CD4-positive, alpha-beta T cell treated with Interleukin-12 subunit alpha and Interleukin-12 subunit beta, for 1 hour (primary cell): ENCODE measurements around the gene PLCG2.

Source experiments
- DNase-seq: peaks from one replicate; pipeline ENCODE4 v3.0.0-alpha.2; 2020

The PLCG2 gene

DNA sequence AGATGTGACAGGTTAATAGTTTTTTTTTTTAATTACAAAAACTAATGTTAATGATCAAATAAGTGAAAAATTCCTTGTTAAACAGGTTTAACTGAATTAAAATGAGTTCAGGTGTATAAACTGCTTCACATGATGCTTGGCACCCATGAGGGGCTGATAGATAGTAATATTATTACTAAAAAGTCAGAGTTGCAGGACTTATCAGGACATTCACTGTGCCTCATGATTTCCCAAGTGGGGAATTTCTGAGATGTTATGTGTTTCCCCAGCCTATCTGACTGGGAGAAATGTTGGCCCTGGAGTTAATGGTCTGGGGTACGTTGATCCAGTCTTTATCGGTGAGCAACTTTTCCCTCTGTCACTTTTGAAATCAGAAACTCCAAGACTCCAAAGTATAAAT, 102.1 kb downstream of the PLCG2 start:
- no peak for DNase-seq

DNA sequence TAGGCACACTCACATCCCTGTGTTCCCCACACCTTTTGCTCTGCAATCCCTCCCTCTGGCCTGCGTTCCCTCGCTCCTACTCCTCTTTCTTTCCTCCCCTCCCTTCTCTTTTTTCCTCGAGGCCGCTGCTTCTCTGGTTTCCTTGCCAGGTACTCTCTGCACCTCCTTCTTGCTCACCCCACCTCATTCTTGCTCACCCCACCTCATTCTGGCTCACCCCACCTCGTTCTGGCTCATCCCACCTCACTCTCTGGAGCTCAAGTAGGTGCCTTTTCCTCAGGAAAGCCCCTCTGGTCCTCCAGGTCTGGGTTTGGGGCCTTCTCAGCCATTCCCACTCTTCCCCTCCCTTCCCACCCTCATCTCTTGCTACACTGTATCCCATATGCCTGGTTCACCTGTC, 103.5 kb downstream of the PLCG2 start:
- DNase-seq: no peak

DNA sequence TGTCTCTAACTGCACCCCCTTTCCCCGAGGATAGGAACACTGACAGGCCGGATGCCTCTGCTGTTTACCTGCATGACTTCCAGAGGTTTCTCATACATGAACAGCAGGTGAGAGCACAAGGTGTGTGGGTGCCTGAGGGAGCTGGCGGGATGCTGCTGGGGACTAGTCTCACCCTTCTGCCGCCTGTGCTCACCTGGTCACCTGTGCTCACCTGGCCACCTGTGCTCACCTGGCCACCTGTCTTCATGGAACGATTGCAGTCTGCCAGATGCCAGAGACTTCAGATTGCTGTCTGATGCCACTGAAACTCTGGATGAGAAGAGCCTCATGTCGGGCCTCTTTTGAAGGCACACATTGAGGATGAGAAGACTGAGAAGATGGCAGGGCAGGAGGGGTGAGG, 104.1 kb downstream of the PLCG2 start:
- DNase-seq: no peak

DNA sequence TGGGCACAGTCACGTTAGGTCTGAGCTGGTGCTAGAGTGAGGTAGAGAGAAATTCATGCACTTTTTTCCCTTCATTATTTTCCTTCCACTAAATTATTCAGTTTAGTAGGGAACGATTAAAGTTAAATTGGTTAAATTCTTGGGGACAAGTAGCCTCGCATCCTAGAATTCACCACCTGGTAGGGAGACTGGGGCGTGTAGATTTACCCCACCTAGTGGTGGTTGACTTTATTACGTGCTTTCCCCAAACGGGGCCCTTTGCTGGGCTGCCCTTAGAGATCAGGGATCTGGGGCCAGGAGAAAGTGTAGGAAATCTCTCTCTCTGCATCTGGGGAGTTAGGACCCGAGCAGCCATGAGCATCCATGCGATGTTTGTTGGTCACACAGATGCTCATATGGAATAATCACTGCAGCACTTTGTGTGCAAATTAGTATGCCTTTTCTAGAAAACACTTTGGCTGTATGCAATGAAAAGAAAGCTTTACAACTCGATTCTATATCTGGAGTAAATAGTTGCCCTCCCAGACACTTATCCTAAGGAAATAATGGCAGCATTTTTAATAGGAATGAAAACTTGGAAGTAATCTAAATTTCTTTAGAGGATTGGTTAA, 107.0 kb downstream of the PLCG2 start:
- DNase-seq: peak; percentile 19

DNA sequence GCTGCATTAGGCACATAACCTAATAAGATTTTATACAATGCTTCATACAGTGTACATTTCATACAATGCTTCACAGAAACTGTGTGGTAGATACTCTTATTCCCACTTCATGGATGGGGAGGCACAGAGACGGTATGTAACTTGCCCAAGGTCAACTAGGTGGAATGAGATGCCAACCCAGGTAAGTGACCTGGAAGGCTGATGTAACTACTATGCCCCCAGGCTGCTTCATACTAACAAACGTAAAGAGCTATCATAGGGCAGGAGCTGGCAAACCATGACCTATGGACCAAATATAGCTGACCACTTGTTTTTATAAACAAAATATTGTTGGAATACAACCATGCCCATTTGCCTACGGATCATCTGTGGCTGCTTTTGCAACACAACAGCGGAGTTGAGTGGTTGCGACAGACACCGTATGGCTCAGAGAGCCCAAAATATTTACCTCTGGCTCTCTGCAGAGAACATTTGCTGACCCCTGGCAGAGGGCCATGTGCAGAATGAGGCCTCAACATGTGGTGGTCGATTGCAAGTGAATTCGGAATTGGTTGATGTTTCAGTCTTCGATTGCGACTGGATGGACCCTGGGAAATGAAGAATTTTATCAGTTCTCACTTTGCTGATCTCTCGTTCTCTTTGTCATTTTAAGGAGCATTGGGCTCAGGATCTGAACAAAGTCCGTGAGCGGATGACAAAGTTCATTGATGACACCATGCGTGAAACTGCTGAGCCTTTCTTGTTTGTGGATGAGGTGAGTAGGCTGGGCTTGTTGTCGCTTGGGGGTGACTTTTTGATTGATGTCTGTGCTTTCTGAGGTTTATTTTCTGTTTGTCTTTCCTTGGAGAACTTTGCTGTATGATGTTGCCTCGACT, 109.7 kb downstream of the PLCG2 start:
- no peak for DNase-seq

DNA sequence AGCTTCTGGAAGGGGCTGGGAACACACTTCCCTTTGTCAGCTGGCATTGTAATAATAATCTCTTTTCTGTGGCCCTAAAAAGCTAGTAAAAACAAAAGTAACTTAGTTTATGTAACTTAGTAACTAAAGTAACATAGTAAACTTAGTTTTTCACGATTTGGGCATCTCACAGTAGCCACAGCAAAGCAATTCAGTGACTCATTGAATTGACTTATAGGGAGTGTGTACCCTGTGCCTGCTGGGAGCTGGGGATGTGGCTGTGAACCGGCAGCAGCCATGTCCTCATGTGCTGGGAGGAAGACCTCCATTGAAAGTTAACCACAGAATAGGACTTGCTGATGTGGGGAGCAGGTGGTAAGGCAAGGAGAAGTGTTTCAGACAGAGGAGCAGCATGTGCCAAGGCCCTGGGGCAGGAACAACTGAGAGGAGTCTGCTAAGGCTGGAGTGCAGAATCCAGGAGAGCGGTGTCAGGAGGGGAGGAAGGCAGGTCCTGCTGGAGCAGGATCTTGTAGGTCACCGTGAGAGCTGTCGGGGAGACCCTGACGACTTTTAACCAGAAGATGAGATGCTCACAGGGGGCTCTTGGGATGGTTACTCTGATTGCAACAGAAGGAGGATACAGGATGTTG, 112.8 kb downstream of the PLCG2 start:
- DNase-seq: no peak

DNA sequence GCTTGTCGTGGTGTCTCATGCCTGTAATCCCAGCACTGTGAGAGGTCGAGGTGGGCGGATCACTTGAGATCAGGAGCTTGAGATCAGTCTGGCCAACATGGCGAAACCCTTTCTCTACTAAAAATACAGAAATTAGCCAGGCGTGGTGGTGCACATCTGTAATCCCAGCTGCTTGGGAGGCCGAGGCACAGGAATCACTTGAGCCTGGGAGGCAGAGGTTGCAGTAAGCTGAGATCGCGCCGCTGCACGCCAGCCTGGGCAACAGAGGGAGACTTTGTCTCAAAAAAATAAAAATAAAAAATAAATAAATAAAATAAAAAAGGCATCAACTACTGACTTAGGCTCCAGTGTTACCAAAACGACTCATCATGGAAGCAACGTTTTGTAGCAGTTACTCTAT, 115.5 kb downstream of the PLCG2 start:
- DNase-seq: no peak

DNA sequence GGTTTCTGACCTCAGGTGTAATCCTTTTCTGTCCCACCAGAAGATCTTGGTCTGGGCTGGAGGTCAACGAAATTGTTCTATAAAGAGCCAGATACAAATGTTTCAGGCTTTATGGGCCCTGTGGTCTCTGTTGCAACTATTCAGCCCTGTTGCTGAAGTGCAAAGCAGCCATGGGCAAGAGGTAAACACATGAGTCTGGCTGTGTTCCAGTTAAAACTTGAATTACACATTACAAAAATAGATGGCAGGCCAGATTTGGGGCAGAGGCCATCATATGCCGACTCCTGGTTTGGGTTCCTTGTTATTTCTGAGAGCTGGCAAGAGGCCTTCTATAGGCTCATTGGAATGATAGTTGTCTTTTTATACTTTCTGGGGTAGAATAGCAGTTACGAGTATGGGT, 117.8 kb downstream of the PLCG2 start:
- DNase-seq: no peak

DNA sequence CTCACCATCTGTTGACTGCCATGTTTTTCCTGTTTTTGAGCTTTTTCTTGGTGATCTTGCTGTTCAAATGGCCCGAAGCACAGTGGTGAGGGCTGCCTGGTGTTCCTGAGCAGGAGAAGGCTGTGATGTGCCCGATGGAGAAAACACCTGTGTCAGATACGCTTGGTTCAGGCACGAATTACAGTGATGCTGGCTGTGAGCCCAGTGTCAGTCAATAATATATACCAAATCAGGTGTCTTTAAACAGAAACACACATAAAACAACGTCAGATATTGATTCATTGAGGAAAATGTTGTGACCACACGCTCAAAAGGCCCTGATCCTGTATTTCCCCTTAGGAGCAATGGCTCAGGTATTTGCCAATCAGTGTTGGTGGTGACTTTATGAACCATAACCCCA, 120.5 kb downstream of the PLCG2 start:
- DNase-seq: no peak

DNA sequence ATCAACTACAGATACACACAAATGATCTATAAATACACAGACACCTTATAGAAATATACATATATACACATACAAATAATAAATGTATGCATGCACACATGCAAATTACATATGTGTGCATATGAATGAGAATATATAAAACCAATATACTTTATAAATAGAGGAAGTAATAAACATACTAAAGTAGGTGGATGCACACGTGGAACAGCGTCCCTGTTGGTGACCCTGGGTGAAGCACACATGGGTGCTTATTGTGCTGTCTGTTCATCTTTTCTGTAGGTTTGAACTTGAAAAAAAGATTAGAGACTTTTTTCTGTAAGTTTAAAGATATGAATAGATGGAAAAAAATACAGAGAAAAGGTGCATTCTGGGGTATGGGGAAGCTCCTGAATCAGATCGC, 120.9 kb downstream of the PLCG2 start:
- no peak for DNase-seq

DNA sequence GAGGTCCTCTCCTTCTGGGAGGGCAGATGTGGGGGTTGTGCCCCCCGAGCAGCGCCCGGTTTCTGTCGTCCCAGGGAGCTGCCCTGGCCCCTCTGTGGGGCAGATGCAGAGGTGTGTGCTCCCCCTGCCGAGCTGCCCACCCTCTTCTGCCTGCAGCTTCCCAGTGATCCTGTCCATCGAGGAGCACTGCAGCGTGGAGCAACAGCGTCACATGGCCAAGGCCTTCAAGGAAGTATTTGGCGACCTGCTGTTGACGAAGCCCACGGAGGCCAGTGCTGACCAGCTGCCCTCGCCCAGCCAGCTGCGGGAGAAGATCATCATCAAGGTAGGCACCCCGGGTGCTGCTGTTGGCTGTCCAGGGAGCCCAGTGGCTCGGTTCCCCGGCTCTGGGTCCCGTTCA, 121.4 kb downstream of the PLCG2 start:
- DNase-seq: no peak

DNA sequence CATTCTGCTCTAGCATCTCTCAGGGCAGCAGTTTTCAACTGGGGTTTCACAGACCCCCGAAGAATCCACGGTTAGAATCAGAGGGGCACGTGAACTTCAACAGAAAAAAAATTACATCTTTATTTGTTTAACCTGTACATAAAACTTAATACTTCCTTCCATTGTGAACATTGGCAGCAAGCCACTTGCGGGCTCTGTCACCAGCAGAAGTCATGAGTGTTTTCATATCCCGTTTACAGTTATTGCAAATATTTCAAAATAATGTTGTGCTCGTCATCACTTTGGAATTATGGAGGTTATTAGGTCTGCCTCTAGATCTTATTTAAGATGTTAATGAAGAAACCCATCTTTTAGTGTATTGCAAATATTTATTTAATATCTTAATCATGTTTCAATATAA, 122.4 kb downstream of the PLCG2 start:
- no peak for DNase-seq

DNA sequence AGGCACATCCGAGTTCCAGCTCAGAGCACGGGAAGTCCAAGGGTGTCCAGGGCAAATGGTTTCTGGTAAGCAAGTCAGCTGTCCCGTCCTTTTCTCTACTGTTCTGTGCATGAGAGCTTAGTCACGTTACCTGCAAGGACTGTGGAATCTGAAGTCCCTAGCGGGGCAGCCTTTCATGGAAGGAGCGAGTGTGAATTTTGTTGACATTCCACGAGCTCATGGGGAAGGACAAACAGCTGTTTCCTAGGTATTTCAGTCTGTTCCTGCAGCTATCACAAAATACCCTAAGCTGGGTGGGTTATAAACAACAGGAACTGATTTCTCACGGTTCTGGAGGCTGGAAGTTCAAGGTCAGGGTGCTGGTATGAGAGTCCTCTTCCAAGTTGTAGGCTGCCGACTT, 122.9 kb downstream of the PLCG2 start:
- DNase-seq: no peak

DNA sequence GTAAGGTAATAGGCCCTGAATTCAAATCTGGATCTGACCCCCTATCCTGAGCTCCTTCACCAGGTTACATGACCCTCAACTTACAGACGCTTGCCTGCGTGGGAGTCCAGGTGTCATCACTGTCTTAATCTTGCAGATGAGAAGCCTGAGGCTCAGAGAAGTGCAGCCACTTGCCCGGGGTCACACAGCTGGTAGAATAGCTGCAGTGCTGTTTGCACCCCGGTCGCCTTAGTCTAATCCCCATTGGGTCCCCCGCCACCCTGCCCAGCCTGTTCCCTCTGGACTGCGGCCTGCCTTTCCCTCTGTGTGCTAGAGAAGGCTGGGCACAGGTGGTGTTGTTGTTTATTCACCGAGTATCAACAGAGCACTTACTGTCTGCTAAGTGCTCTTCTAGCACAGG, 125.2 kb downstream of the PLCG2 start:
- DNase-seq: no peak

DNA sequence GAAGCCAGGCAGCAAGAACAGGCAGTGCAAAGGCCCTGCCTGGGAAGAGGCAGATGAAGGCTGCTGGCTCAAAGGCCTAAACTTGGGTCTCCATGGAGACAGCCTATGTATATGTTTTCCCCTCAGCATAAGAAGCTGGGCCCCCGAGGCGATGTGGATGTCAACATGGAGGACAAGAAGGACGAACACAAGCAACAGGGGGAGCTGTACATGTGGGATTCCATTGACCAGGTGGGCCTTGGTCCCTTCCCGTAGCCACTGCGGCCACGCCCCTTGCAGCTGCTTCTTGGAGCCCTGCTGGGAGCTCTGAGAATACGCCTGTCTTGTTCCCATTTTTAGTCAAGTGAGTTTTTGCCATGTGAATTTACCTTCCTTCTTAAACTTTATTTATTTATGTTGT, 126.2 kb downstream of the PLCG2 start:
- no peak for DNase-seq

DNA sequence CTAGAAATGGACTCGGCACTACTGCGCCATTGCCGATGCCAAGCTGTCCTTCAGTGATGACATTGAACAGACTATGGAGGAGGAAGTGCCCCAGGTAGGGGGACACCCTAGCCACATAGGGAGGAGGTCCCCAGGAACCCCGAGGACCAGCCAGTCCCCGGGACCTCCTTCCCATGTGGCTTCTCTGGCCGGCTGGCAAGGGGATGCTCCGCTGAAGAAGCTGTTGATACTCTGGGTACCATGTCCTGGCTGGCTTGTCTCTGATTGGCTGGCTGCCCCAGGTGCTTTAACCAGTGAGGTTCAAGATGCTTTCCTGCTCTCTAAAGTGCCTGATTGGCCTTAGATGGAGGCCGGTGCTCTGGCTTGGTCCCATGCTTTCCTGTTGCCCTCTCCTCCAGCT, 128.6 kb downstream of the PLCG2 start:
- no peak for DNase-seq

DNA sequence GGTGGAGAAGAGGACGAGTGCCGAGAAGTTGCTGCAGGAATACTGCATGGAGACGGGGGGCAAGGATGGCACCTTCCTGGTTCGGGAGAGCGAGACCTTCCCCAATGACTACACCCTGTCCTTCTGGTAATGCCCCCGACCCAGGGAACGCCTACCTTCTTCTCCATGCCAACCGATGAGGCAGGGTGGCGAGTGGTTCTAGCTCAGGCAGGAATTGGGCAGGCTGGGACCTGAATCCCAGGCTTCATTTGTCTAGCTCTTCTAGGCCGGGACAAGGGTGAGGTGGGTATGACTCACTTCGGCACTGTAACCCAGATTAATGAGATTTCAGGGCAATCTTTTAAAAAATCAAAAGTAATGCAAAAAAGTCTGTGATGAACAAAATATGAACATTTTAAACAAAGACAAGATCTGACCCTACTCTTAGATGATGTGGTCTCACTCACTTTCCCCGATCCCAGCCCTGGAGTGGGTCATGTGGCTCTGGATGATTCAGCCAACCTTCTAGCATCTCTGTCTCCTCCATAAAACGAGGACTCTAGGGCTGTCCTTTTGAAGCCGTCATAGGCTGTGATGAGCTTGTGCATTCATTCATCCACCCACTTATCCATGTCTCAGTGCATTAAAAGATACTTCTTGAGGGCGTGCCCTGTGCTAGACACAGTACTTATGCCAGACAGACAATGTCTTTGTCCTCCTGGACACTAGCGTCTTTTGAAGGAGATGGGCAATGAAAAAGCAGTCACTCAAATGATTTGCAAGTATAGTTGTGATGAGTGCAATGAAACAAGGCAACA, 129.6 kb downstream of the PLCG2 start:
- no peak for DNase-seq

DNA sequence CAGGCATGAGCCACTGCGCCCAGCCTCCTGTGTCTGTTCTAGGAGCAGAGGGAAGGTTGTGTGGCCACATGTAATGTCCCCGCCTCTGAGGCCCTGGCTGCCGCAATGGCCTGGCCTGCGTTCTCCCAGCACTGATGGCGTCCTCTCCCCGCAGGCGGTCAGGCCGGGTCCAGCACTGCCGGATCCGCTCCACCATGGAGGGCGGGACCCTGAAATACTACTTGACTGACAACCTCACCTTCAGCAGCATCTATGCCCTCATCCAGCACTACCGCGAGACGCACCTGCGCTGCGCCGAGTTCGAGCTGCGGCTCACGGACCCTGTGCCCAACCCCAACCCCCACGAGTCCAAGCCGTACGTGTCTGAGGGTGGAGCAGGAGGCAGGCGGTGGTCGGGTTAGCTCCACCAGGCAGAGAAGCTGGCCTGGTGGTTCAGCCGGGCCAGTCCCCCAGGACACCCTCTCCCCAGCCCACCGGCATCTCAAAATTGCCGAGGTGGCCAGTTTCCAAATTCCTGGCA, 131.3 kb downstream of the PLCG2 start:
- no peak for DNase-seq

DNA sequence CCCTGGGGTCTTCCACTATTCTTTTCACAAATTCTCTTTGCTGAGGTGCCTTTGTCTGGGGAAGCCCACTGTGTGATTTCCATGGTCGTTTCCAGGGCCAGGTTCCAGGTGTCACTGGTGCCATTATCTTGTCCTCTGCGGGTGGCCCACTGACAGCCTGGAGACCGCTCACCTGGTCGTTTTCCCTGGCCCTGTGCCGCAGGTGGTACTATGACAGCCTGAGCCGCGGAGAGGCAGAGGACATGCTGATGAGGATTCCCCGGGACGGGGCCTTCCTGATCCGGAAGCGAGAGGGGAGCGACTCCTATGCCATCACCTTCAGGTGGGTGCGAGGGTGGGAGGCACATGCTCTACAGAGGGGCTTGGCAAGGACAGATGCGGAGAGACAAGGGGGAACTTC, 133.3 kb downstream of the PLCG2 start:
- DNase-seq: no peak

DNA sequence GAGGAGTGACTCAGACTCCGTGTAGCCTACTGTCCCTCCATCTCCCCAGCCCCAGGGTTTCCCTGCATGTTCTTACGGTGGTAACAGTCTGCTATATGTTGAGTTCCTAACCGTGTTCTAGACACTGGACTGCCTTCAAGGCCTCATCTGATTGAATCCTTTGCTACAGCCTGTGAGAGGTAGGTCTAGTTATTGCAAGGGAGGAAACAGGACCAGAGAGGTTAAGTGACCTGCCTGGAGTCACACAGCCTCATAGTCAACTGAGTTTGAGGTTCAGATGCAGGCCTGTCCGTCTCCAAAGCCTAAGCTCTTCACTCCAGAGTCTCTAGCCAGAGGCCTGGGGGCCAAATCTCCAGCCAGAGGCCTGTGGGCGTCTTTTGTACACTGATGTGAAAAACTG, 134.1 kb downstream of the PLCG2 start:
- no peak for DNase-seq

DNA sequence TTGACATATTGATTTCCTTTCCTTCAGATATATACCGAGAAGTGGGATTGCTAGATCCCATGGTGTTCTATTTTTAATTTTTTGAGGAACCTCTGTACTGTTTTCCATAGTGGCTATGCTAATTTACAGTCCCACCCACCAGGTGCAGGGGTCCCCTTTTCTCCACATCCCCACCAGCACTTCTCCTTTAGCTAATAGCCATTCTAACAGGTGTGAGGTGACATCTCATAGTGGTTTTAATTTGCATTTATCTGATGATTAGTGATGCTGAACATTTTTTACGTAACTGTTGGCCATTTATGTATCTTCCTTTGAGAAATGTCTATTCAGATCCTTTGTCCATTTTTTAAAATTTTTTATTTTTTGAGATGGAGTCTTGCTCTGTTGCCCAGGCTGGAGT, 138.3 kb downstream of the PLCG2 start:
- no peak for DNase-seq

DNA sequence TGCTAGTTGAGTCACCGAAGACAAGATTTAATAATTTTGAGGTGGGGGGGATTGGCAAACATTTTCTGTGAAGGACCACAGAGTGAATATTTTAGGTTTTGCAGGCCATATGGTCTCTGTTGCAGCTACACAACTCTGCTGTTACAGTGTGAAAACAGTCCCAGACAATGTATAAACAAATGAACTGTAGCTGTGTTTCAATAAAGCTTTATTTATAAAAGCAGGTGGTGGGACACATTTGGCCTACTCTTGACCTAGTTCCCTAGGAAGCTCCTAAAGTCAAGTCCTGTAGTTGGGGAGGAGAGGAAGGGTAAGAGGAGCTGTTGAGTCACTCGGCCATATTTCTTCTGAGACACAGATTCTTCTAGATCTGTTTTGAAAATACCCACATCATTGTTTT, 139.8 kb downstream of the PLCG2 start:
- DNase-seq: no peak

DNA sequence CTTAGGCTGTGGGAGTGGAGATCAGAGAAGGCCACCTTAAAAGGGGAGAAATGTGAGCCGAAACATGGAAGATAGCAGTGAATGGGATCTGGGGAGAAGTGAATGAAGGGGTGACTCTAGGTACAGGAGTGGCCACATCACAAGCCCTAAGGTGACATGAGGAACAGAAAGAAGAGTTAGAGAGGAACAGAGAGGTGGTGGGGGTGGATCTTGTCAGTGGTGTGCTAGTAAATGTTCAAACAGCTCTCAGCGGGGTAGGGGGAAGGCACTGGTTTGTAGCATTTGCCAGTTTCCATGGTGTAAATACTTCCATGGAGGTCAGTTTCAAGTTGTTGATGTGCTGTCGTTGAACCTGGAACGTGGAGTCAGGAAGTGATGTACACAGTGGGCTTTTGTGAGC, 141.4 kb downstream of the PLCG2 start:
- no peak for DNase-seq
